ENCODE results near the gene FNDC11.
"Not testable (repeated sequence)": the region's sequence is repeated elsewhere in the genome, so short reads cannot be mapped to it uniquely, and the experiment has no call there.

Gene FNDC11

DNA sequence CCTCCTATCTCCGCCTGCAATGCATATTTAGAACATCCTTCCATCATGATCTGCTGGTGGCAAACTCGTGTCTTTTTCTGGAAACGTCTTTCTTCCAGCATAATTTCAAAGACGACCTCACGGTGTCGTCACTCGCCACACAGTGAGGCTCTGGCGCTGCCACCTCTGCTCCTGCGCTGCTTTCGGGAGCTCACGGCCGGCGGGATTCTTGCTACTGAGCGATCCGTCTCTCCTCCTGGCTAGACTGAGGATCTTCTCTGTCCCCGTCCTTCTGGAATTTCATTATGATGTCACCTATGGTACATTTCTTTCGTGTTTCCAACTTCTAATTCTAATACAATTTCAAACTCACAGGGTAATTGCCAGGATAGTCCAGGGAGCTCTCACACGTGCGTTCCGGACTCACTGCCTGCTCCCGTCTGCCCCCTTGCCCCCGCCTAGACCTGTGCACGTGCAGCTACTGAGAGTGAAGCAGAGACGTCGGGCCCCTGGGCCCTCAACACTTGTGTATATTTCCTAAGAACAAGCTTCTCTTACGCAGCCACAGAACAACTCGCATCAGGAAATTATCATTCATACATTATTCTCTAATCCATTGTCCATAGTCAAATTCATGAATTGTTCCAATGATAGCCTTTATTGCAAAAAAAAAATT is 45.6 kb downstream of the FNDC11 start:
- no peak for DNase-seq (ENCODE audit: low spot score)

DNA sequence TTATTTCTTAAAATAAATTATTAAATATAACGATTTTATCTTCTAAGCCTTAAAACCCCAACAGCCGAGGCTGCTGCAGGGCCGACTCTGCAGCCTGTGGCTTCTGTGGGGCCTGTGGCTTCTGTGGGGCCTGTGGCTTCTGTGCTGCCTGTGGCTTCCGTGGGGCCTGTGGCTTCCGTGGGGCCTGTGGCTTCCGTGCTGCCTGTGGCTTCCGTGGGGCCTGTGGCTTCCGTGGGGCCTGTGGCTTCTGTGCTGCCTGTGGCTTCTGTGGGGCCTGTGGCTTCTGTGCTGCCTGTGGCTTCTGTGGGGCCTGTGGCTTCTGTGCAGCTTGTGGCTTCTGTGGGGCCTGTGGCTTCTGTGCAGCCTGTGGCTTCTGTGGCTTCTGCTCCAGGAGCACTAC is 47.7 kb downstream of the FNDC11 start:
- DNase-seq (ENCODE audit: low spot score) = not testable (repeated sequence)

DNA sequence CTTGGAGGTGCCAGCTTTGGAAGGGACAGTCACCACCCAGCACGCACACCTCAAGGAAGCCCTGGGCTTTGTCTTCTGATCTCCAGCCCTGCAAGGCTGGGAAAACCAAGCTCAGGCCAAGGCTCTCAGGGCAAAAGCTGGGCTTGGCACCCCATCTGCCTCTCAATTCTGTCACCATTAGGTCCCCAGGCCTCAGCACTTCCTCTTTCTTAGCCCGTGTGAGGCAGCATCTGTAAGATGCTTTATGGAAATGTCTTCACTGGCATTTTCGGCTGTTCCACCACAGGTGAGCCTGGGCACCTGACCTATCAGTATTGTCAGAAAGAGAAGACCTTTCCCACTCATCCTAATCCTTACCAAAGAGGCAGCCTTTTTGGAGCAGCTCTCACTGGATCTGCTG is 48.4 kb downstream of the FNDC11 start:
- DNase-seq (ENCODE audit: low spot score) = no peak

Data from hematopoietic multipotent progenitor cell treated with erythropoietin and hydrocortisone succinate and interleukin-3 and kit ligand, for 15 days (in vitro differentiated cells).